ENCODE measurements around the gene ITPR2. TPM values are rescaled to one million over a fixed set of nuclear protein-coding genes. Genes with fewer than 3 reads are reported as not detected.

The ITPR2 gene
- total RNA-seq, 2 experiments from 2014 or later, result 28.8 to 29.9 TPM

DNA sequence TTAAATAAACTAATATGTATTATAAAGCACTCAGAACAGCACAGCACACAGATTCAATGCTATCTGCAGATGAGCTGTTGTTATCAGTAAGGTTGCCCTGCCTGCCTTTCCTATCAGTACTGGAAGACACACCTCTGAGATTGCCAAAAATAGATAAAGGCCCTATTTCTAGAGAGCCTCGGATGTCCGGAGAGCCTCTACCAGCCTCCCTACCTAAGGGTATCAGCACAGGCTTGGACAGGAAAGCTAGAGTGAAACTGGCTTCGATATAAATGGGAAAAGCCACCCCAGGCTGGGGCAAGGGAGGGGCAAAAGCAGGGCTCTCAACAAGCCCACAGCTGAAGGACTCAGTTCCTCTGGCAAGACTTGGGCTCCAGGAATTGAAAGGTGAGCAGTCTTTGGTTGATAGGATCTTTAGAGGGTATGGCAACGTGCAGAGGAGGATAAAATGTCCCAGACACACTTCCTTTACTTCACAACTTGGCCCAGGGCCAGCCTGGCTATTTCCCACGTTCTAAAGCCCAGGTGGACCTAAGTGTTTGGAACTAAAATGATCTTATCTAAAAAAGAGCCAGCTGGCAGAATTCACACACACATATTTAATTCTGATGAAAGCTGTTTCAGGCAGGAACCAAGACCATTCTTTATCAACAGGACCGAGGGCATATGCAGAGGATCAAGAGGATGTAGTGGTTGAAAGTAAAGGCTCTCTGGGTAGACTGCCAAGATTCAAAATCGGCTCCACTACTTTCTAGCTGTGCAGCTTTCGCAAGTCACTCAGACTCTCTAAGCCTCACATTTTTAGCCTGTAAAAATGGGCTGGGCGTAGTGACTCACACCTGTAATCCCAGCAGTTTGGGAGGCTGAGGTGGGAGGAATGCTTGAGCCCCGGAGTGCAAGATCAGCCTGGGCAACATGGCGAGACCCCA, 37.8 kb upstream of the ITPR2 start:
- no peak overlapping the region for H3K27ac Mint-ChIP-seq

DNA sequence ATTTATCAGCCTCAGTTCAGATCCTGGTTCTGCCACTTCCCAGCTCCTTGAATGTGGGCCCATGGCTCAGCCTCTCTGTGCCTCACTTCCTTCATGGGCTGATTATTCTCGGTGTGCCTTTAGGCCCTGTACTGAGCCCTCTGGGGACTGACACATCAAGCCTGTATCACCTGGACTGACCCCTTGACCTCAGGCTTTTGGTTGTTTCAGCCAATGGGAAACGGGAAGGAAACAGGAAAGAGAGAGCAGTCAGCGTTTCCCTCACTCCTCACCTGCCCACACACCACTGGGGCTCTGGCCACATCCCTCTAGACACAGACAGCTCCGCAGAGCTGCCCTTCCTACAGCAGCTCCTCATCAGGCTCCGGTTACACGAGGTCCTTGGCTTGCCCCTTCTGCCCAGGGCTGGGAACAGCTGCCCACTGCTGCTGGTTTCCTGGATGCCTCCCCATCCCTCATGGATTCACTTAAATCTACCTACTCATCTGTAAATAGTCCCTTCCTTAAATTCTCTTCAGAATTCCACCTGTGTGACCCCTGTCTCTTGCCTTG, 37.0 kb upstream of the ITPR2 start:
- Mint-ChIP-seq H3K27ac (no peak overlapping the region), H3K4me1 (ENCODE audit: low read depth) (peaks cover 24% of the 10 kb centered on the region), H3K4me3 (no peak overlapping the region), H3K9me3 (no peaks in the 10 kb centered on the region), H3K27me3 (no peaks in the 10 kb centered on the region), H3K36me3 (ENCODE audit: low read depth) (no peaks in the 10 kb centered on the region)
- DNase-seq, result no peak
- Histone ChIP-seq H3K9me3 (ENCODE audit: control insufficient read depth in 1 of 2, insufficient read depth in 1 of 2, low read length in 2 of 2) (no peaks in the 10 kb centered on the region), H3K27ac (ENCODE audit: low read depth in 1 of 2, low read length in 2 of 2) (no peak overlapping the region), H3K36me3 (ENCODE audit: insufficient read depth, low read length) (no peaks in the 10 kb centered on the region), H3K4me3 (ENCODE audit: low read length) (no peak overlapping the region), H3K4me1 (ENCODE audit: insufficient read depth, low read length) (peaks cover 6% of the 10 kb centered on the region), H3K27me3 (ENCODE audit: control insufficient read depth in 1 of 2, insufficient read depth in 2 of 2, low read length in 2 of 2) (peaks cover 0 to 6% of the 10 kb centered on the region in 2 experiments)
- POLR2A ChIA-PET, result no interaction called here
- no peak for ATAC-seq (ENCODE audit: poor library complexity)
- intact Hi-C loops (cut with DNase I, micrococcal nuclease), result no loop called here
- CTCF ChIA-PET, result no interaction called here
- TF ChIP-seq, protein P1, sequence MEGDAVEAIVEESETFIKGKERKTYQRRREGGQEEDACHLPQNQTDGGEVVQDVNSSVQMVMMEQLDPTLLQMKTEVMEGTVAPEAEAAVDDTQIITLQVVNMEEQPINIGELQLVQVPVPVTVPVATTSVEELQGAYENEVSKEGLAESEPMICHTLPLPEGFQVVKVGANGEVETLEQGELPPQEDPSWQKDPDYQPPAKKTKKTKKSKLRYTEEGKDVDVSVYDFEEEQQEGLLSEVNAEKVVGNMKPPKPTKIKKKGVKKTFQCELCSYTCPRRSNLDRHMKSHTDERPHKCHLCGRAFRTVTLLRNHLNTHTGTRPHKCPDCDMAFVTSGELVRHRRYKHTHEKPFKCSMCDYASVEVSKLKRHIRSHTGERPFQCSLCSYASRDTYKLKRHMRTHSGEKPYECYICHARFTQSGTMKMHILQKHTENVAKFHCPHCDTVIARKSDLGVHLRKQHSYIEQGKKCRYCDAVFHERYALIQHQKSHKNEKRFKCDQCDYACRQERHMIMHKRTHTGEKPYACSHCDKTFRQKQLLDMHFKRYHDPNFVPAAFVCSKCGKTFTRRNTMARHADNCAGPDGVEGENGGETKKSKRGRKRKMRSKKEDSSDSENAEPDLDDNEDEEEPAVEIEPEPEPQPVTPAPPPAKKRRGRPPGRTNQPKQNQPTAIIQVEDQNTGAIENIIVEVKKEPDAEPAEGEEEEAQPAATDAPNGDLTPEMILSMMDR (IDR thresholded peaks at IDR 0.05), result no peak

More for the DNA sequence above, 37.8 kb upstream of the ITPR2 start:
- H3K4me3 Mint-ChIP-seq, result no peak overlapping the region
- ATAC-seq (ENCODE audit: poor library complexity) (no peak), DNase-seq (no peak)
- Histone ChIP-seq H3K27ac (ENCODE audit: low read depth in 1 of 2, low read length in 2 of 2) (no peak overlapping the region), H3K27me3 (ENCODE audit: control insufficient read depth in 1 of 2, insufficient read depth in 2 of 2, low read length in 2 of 2) (peaks cover 0 to 6% of the 10 kb centered on the region in 2 experiments), H3K9me3 (ENCODE audit: control insufficient read depth in 1 of 2, insufficient read depth in 1 of 2, low read length in 2 of 2) (no peaks in the 10 kb centered on the region), H3K4me3 (ENCODE audit: low read length) (no peak overlapping the region), H3K36me3 (ENCODE audit: insufficient read depth, low read length) (no peaks in the 10 kb centered on the region), H3K4me1 (ENCODE audit: insufficient read depth, low read length) (peaks cover 6% of the 10 kb centered on the region)
- intact Hi-C loops (cut with DNase I, micrococcal nuclease), result no loop called here
- H3K9me3 Mint-ChIP-seq, result no peaks in the 10 kb centered on the region
- no peaks in the 10 kb centered on the region for H3K27me3 Mint-ChIP-seq
- peaks cover 24% of the 10 kb centered on the region for H3K4me1 Mint-ChIP-seq (ENCODE audit: low read depth)
- POLR2A ChIA-PET, result no interaction called here
- H3K36me3 Mint-ChIP-seq (ENCODE audit: low read depth), result no peaks in the 10 kb centered on the region
- CTCF ChIA-PET, result no interaction called here
- TF ChIP-seq, protein P1 (IDR thresholded peaks at IDR 0.05), result no peak

GRCh38 chr12:26869104-26869494, 36.1 kb upstream of the ITPR2 start:
- ChIA-PET POLR2A (no interaction called here), CTCF (no interaction called here)
- Histone ChIP-seq H3K27ac (ENCODE audit: low read depth in 1 of 2, low read length in 2 of 2) (no peak overlapping the region), H3K4me1 (ENCODE audit: insufficient read depth, low read length) (peaks cover 6% of the 10 kb centered on the region), H3K9me3 (ENCODE audit: control insufficient read depth in 1 of 2, insufficient read depth in 1 of 2, low read length in 2 of 2) (no peaks in the 10 kb centered on the region), H3K36me3 (ENCODE audit: insufficient read depth, low read length) (no peaks in the 10 kb centered on the region), H3K4me3 (ENCODE audit: low read length) (no peak overlapping the region), H3K27me3 (ENCODE audit: control insufficient read depth in 1 of 2, insufficient read depth in 2 of 2, low read length in 2 of 2) (peaks cover 0 to 6% of the 10 kb centered on the region in 2 experiments)
- TF ChIP-seq, protein P1 (IDR thresholded peaks at IDR 0.05), result no peak
- no peaks in the 10 kb centered on the region for H3K9me3 Mint-ChIP-seq
- H3K36me3 Mint-ChIP-seq (ENCODE audit: low read depth), result no peaks in the 10 kb centered on the region
- peaks cover 24% of the 10 kb centered on the region for H3K4me1 Mint-ChIP-seq (ENCODE audit: low read depth)
- intact Hi-C loops (cut with DNase I, micrococcal nuclease), result no loop called here
- no peak overlapping the region for H3K27ac Mint-ChIP-seq
- ATAC-seq (ENCODE audit: poor library complexity) (no peak), DNase-seq (no peak)
- H3K4me3 Mint-ChIP-seq, result no peak overlapping the region
- no peaks in the 10 kb centered on the region for H3K27me3 Mint-ChIP-seq
